ENCODE measurements around the gene BSG.
A peak's percentile ranks its signal among the peaks of the same experiment; 100 is the strongest.

BSG gene

DNA sequence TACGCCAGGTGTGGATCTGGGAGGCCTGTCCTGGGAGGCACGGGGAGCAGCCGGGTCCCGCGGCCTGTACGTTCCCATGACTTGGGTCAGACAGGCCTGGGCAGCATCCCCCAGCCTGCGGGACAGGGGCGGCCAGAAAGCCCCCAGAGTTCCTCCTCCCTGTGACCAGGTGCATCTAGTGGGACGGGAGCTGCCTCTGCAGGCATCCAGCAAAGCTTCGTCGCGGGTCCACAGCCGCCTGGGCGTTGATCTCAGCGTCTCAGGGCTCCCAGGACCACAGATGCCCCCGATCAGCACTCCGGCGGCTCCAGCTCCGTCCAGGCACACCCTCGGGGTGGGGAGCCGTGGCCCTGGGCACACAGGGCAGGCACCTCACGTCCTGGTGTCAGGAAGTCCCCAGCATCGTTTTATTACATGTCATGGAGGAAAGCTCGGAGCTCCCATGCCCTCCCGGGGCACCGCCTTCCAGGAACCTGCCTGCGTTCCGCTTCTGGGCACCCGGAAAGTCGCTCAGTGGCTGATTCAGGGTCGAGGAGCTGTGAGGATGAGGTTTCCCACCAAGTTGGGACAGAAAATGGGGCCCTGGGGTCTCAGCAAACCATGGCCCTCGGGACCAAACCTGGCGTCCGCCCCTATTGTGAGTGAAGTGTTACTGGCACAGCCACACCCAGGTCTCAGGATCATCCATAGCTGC, 30.1 kb upstream of the BSG start:
- POLR2A ChIA-PET, result interaction anchor here (1.1 kb wide), 1 partner anchor 10 kb away, joined by 7 read pairs; the partner anchor contains the start of gene CDC34
- Histone ChIP-seq H3K27ac (ENCODE audit: extremely low read depth, low read depth, low read length) (no peak overlapping the region), H3K36me3 (ENCODE audit: control insufficient read depth in 2 of 2, insufficient read depth in 1 of 2, low read length in 2 of 2) (peaks cover 6 to 35% of the 10 kb centered on the region in 2 experiments; a peak in 2 of 3 replicates), H3K4me3 (ENCODE audit: low read depth, low read length) (no peak overlapping the region), H3K4me1 (ENCODE audit: control insufficient read depth, insufficient read depth, low read length) (no peaks in the 10 kb centered on the region), H3K9me3 (ENCODE audit: control insufficient read depth, insufficient read depth, low read depth, low read length) (no peaks in the 10 kb centered on the region)
- no peak for TF ChIP-seq SP7 (tag by site-specific recombination; IDR thresholded peaks at IDR 0.05)
- TF ChIP-seq SP2 (tag by site-specific recombination; IDR thresholded peaks at IDR 0.05), result no peak
- TF ChIP-seq, protein P1, sequence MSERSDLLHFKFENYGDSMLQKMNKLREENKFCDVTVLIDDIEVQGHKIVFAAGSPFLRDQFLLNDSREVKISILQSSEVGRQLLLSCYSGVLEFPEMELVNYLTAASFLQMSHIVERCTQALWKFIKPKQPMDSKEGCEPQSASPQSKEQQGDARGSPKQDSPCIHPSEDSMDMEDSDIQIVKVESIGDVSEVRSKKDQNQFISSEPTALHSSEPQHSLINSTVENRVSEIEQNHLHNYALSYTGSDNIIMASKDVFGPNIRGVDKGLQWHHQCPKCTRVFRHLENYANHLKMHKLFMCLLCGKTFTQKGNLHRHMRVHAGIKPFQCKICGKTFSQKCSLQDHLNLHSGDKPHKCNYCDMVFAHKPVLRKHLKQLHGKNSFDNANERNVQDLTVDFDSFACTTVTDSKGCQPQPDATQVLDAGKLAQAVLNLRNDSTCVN (tag by site-specific recombination; optimal IDR thresholded peaks at IDR 0.05), result no peak
- TF ChIP-seq ZNF404 (tag by site-specific recombination; IDR thresholded peaks at IDR 0.05), result no peak
- TF ChIP-seq TRIM28 (IDR thresholded peaks at IDR 0.05; ENCODE audit: borderline replicate concordance, low read length), result no peak
- TF ChIP-seq, protein P2, sequence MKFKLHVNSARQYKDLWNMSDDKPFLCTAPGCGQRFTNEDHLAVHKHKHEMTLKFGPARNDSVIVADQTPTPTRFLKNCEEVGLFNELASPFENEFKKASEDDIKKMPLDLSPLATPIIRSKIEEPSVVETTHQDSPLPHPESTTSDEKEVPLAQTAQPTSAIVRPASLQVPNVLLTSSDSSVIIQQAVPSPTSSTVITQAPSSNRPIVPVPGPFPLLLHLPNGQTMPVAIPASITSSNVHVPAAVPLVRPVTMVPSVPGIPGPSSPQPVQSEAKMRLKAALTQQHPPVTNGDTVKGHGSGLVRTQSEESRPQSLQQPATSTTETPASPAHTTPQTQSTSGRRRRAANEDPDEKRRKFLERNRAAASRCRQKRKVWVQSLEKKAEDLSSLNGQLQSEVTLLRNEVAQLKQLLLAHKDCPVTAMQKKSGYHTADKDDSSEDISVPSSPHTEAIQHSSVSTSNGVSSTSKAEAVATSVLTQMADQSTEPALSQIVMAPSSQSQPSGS (tag by site-specific recombination; IDR thresholded peaks at IDR 0.05; ENCODE audit: low read depth), result no peak
- TF ChIP-seq GLI2 (tag by site-specific recombination; IDR thresholded peaks at IDR 0.05; ENCODE audit: borderline replicate concordance, low read depth), result no peak
- no peak for TF ChIP-seq SCRT2 (tag by site-specific recombination; IDR thresholded peaks at IDR 0.05)
- CTCF ChIA-PET, result interaction anchor here (0.6 to 1.3 kb wide), 3 partner anchors 9 to 192 kb away, joined by 4 to 5 read pairs (median 5); no protein-coding TSS in a partner anchor

DNA sequence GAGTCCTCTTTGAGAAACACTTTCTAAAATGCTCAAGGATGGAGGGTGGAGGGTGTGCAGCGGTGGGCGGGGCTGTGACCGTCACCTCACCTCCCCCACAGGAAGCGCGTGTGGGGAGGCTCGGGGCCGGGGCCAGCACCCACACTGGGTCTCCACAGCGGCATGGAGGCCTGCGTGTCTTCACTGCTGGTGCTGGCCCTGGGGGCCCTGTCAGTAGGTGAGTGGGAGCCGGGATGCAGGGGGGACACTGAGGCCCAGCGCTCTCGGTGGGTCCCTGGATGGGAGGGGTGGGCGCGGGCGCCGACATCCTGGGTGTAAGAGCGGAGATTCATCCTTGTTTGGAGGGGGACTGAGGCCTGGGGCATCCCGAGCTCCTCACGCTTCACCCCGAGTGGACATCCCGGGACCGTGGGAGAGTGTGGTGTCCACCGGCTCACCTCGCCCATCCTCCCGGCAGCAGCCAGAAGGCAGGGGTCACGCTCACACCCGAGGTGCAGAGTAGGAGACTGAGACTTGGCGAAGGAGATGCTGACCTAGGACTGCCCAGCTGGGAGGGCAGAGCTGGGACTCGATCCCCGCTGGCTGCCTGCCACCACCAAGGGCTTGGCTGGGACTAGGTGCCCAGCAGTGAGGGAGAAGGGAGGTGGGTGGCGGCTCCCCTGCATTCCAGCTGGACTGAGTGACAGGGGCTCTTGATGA, 28.3 kb upstream of the BSG start, which contains the start of gene GZMM:
Gene GZMM (plus strand): TSS at position 144 of the 699 bp plus-strand sequence. CDS start 19 bp downstream, at position 163.
- H3K4me3 ChIP-seq (ENCODE audit: low read depth, low read length), result no peak within 1 kb of the TSS
- CTCF ChIA-PET, result no interaction called here
- POLR2A ChIA-PET, result no interaction called here
- H3K9me3 ChIP-seq (ENCODE audit: control insufficient read depth, insufficient read depth, low read depth, low read length), result no peaks in the 10 kb centered on the region
- TF ChIP-seq ZSCAN23 (tag by site-specific recombination; IDR thresholded peaks at IDR 0.05) (no peak), MEIS1 (CRISPR knock-in tag; IDR thresholded peaks at IDR 0.05; ENCODE audit: borderline replicate concordance) (no peak), ZBTB17 (tag by site-specific recombination; IDR thresholded peaks at IDR 0.05) (no peak), ZNF473 (tag by site-specific recombination; IDR thresholded peaks at IDR 0.05) (no peak), EGR2 (tag by site-specific recombination; IDR thresholded peaks at IDR 0.05; ENCODE audit: low read depth) (0 out of 2 replicates have a peak, but pooled peaks have one; percentile 15), ZNF341 (tag by site-specific recombination; IDR thresholded peaks at IDR 0.05; ENCODE audit: low read depth) (no peak), HOXA7 (CRISPR knock-in tag; IDR thresholded peaks at IDR 0.05; ENCODE audit: borderline replicate concordance) (no peak), GLIS1 (tag by site-specific recombination; IDR thresholded peaks at IDR 0.05) (no peak), ZNF221 (tag by site-specific recombination; IDR thresholded peaks at IDR 0.05; ENCODE audit: borderline replicate concordance) (no peak), ZNF211 (tag by site-specific recombination; IDR thresholded peaks at IDR 0.05; ENCODE audit: low read depth) (no peak), ZFHX2 (tag by site-specific recombination; conservative IDR thresholded peaks at IDR 0.05) (peak; percentile 39; the same call in 1 of the 2 replicates), ZXDB (tag by site-specific recombination; IDR thresholded peaks at IDR 0.05) (no peak), ZNF776 (tag by site-specific recombination; IDR thresholded peaks at IDR 0.05; ENCODE audit: borderline replicate concordance) (no peak), ZNF514 (tag by site-specific recombination; IDR thresholded peaks at IDR 0.05) (no peak), ZNF561 (tag by site-specific recombination; IDR thresholded peaks at IDR 0.05; ENCODE audit: borderline replicate concordance) (no peak)
- TF ChIP-seq, protein P3, sequence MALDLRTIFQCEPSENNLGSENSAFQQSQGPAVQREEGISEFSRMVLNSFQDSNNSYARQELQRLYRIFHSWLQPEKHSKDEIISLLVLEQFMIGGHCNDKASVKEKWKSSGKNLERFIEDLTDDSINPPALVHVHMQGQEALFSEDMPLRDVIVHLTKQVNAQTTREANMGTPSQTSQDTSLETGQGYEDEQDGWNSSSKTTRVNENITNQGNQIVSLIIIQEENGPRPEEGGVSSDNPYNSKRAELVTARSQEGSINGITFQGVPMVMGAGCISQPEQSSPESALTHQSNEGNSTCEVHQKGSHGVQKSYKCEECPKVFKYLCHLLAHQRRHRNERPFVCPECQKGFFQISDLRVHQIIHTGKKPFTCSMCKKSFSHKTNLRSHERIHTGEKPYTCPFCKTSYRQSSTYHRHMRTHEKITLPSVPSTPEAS (tag by site-specific recombination; IDR thresholded peaks at IDR 0.05), result no peak
- TF ChIP-seq, protein P4, sequence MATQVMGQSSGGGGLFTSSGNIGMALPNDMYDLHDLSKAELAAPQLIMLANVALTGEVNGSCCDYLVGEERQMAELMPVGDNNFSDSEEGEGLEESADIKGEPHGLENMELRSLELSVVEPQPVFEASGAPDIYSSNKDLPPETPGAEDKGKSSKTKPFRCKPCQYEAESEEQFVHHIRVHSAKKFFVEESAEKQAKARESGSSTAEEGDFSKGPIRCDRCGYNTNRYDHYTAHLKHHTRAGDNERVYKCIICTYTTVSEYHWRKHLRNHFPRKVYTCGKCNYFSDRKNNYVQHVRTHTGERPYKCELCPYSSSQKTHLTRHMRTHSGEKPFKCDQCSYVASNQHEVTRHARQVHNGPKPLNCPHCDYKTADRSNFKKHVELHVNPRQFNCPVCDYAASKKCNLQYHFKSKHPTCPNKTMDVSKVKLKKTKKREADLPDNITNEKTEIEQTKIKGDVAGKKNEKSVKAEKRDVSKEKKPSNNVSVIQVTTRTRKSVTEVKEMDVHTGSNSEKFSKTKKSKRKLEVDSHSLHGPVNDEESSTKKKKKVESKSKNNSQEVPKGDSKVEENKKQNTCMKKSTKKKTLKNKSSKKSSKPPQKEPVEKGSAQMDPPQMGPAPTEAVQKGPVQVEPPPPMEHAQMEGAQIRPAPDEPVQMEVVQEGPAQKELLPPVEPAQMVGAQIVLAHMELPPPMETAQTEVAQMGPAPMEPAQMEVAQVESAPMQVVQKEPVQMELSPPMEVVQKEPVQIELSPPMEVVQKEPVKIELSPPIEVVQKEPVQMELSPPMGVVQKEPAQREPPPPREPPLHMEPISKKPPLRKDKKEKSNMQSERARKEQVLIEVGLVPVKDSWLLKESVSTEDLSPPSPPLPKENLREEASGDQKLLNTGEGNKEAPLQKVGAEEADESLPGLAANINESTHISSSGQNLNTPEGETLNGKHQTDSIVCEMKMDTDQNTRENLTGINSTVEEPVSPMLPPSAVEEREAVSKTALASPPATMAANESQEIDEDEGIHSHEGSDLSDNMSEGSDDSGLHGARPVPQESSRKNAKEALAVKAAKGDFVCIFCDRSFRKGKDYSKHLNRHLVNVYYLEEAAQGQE (tag by site-specific recombination; IDR thresholded peaks at IDR 0.05), result no peak
- H3K27ac ChIP-seq (ENCODE audit: extremely low read depth, low read depth, low read length), result no peak within 1 kb of the TSS
- H3K4me1 ChIP-seq (ENCODE audit: control insufficient read depth, insufficient read depth, low read length), result no peaks in the 10 kb centered on the region
- H3K36me3 ChIP-seq (ENCODE audit: control insufficient read depth in 2 of 2, insufficient read depth in 1 of 2, low read length in 2 of 2), result peaks cover 0 to 21% of the 10 kb centered on the region in 2 experiments; a peak in 1 of 3 replicates
